HCT116 (cell line): Measurements from ENCODE around the gene BRS3. TPM values are rescaled to one million over a fixed set of nuclear protein-coding genes. Genes with fewer than 3 reads are reported as not detected.

Source experiments
- ATAC-seq: fragments of 200-7000 bp; cut with Tn5 transposase; 2 replicates; pipeline ENCODE4 v1.9.1; 2020; ENCODE audit warnings: mild to moderate bottlenecking, moderate library complexity
- BruUV-seq: library from RNA; stranded (reverse); fragments of 400-500 nt; replicated peaks from 2 replicates; lab custom pipeline; 2021; lab: Mats Ljungman, UMichigan
- CTCF ChIA-PET: fragments of 300-600 bp; sonication (Branson Sonifier 250); formaldehyde crosslinking; loops from one replicate; lab custom pipeline; 2021; ENCODE audit warnings: antibody characterized with exemption; lab: Charles Lee
- POLR2A ChIA-PET: fragments of 300-600, 350-600 bp; sonication (Branson Sonifier 250); formaldehyde crosslinking; loops from one replicate; lab custom pipeline; 2021; ENCODE audit warnings: antibody characterized with exemption; lab: Charles Lee
- RAD21 ChIA-PET, 2 experiments: fragments of 300-600 bp; sonication (Branson Sonifier 250); formaldehyde crosslinking; loops; one replicate each; lab custom pipeline; 2023; ENCODE audit warnings: low total read pairs in 2 of 2; ENCODE audit not compliant: uncharacterized antibody in 2 of 2, unreplicated experiment in 2 of 2, low non-redundant PET in 1 of 2; lab: Charles Lee
- DNase-seq: peaks from one replicate; pipeline ENCODE4 v3.0.0-alpha.2; 2010; ENCODE audit warnings: low read depth, low spot score
- H2AFZ ChIP-seq: fragments of 200-600 bp; shearing (Covaris generic), sonication (generic); 2 replicates; pipeline ENCODE4 v1.6.1; 2017; ENCODE audit warnings: low read depth, mixed run types, mixed read lengths, antibody characterized with exemption, low read length; ENCODE audit not compliant: poor library complexity, severe bottlenecking
- H3K27ac ChIP-seq: 2 replicates; pipeline ENCODE4 v1.5.1; 2012; ENCODE audit warnings: low read depth, low read length
- H3K27me3 ChIP-seq: fragments of 200-600 bp; sonication (generic); 2 replicates; pipeline ENCODE4 v1.6.1; 2016; ENCODE audit warnings: mixed run types, low read length, mixed read lengths; ENCODE audit not compliant: insufficient read depth
- H3K36me3 ChIP-seq, 2 experiments: fragments of 200-500 bp in 1 of 2; fragments of 200-600 bp in 1 of 2; sonication (Bioruptor generic) in 1 of 2; sonication (generic) in 1 of 2; 2 replicates each; pipeline versions ENCODE4 v1.5.1 to v1.6.1; 2014 to 2016; ENCODE audit warnings: low read length in 2 of 2, inconsistent platforms in 1 of 2, mixed read lengths in 1 of 2, mixed run types in 1 of 2; ENCODE audit not compliant: insufficient read depth in 2 of 2, control insufficient read depth in 1 of 2
- H3K4me1 ChIP-seq, 2 experiments: fragments of 200-600 bp in 1 of 2; sonication (generic) in 1 of 2; 2 replicates each; pipeline versions ENCODE4 v1.5.1 to v1.6.1; 2012 to 2017; ENCODE audit warnings: low read length in 2 of 2, inconsistent platforms in 1 of 2, mild to moderate bottlenecking in 1 of 2, mixed read lengths in 1 of 2, mixed run types in 1 of 2, moderate library complexity in 1 of 2; ENCODE audit not compliant: insufficient read depth in 2 of 2, control insufficient read depth in 1 of 2
- H3K4me2 ChIP-seq: fragments of 200-600 bp; sonication (generic); 2 replicates; pipeline ENCODE4 v1.6.1; 2017; ENCODE audit warnings: mixed run types, low read length, mixed read lengths
- H3K4me3 ChIP-seq, 2 experiments: fragments of 200-600 bp in 1 of 2; sonication (generic) in 1 of 2; replicated peaks in 1 of 2; 2 replicates each; pipeline ENCODE4 v1.5.1; 2011 to 2016; ENCODE audit warnings: low read length in 2 of 2, control low read depth in 1 of 2, low read depth in 1 of 2, mild to moderate bottlenecking in 1 of 2, mixed read lengths in 1 of 2, mixed run types in 1 of 2
- H3K79me2 ChIP-seq: fragments of 200-600 bp; sonication (generic); 2 replicates; pipeline ENCODE4 v1.6.1; 2017; ENCODE audit warnings: mild to moderate bottlenecking, mixed run types, low read length, moderate library complexity, mixed read lengths; ENCODE audit not compliant: insufficient read depth
- H3K9ac ChIP-seq: fragments of 200-600 bp; sonication (generic); 2 replicates; pipeline ENCODE4 v1.6.1; 2016; ENCODE audit warnings: low read length, mixed read lengths
- H3K9me2 ChIP-seq: fragments of 200-600 bp; sonication (generic), shearing (Covaris generic); 2 replicates; pipeline ENCODE4 v1.6.1; 2017; ENCODE audit warnings: mixed run types, mild to moderate bottlenecking, moderate library complexity; ENCODE audit not compliant: insufficient read depth
- H3K9me3 ChIP-seq, 2 experiments: fragments of 200-500 bp in 1 of 2; fragments of 200-600 bp in 1 of 2; sonication (Bioruptor generic) in 1 of 2; sonication (generic) in 1 of 2; 2 replicates each; pipeline ENCODE4 v1.6.1; 2014 to 2017; ENCODE audit warnings: low read length in 2 of 2, mixed read lengths in 2 of 2, inconsistent platforms in 1 of 2, low read depth in 1 of 2, mild to moderate bottlenecking in 1 of 2, mixed run types in 1 of 2, moderate library complexity in 1 of 2; ENCODE audit not compliant: control insufficient read depth in 1 of 2, insufficient read depth in 1 of 2
- H4K20me1 ChIP-seq: fragments of 200-600 bp; sonication (generic), shearing (Covaris generic); 2 replicates; pipeline ENCODE4 v1.6.1; 2017; ENCODE audit warnings: mixed run types, mild to moderate bottlenecking, moderate library complexity; ENCODE audit not compliant: insufficient read depth
- ATF3 ChIP-seq: IDR thresholded peaks from 2 replicates; pipeline ENCODE4 v1.6.1; 2012
- CBX3 ChIP-seq: IDR thresholded peaks from 2 replicates; pipeline ENCODE4 v1.6.1; 2012; ENCODE audit warnings: low read depth
- CEBPB ChIP-seq: IDR thresholded peaks from 2 replicates; pipeline ENCODE4 v1.6.1; 2012; ENCODE audit warnings: low read depth
- ELF1 ChIP-seq: IDR thresholded peaks from 2 replicates; pipeline ENCODE4 v1.6.1; 2012; ENCODE audit warnings: low read depth, borderline replicate concordance
- EZH2 ChIP-seq: fragments of 200-600 bp; sonication (generic); IDR thresholded peaks from 2 replicates; pipeline ENCODE4 v1.6.1; 2017; ENCODE audit warnings: antibody characterized with exemption, mixed run types
- FOSL1 ChIP-seq: IDR thresholded peaks from 2 replicates; pipeline ENCODE4 v1.6.1; 2012; ENCODE audit warnings: low read depth
- POLR2A ChIP-seq: IDR thresholded peaks from 2 replicates; pipeline ENCODE4 v1.7.0; 2011; ENCODE audit warnings: borderline replicate concordance; ENCODE audit not compliant: insufficient read depth, insufficient read length; ENCODE audit errors: extremely low read depth
- POLR2AphosphoS5 ChIP-seq: IDR thresholded peaks from 2 replicates; pipeline ENCODE4 v1.6.1; 2011; ENCODE audit warnings: mild to moderate bottlenecking, low read depth, low read length, moderate library complexity
- RAD21 ChIP-seq: IDR thresholded peaks from 2 replicates; pipeline ENCODE4 v1.6.1; 2012; ENCODE audit warnings: low read depth, mild to moderate bottlenecking
- intact Hi-C: fragments of 100-400 bp; cut with micrococcal nuclease; formaldehyde crosslinking; loops from 2 replicates; pipeline ENCODE4 v1.10.0; 2022
- total RNA-seq: library from RNA; stranded (reverse); gene quantifications from one replicate; pipeline ENCODE4 v1.2.1, GENCODE V29; 2021; ENCODE audit not compliant: unreplicated experiment
- TF ChIP-seq, protein P1 (sequence below): IDR thresholded peaks from 2 replicates; pipeline ENCODE4 v1.6.1; 2012; ENCODE audit warnings: low read depth

The BRS3 gene
- total RNA-seq, 1 experiment from 2014 or later: not detected

DNA sequence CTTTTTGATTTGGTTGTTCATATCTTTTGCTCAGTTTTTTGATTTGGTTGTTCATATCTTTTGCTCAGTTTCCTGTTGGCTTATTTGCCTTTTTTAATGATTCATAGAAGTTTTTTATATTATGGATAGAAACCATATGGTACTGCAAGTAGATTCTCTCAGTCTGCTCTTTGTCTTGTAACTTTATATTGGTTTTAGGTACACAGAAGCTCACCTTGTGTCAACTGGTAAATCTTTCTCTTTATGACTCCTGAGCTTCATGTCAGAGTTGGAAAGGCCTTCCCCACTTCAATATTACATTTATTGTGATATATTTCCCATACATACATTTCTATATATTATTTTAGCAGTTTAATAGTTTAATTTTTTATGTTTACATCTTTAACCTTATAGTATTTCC, 36.0 kb downstream of the BRS3 start:
- no peaks in the 10 kb centered on the region for H3K9me3 ChIP-seq
- ATAC-seq (no peak), DNase-seq (no peak)
- H3K36me3 ChIP-seq: no peaks in the 10 kb centered on the region
- H4K20me1 ChIP-seq: no peaks in the 10 kb centered on the region
- H3K9ac ChIP-seq: no peak overlapping the region
- ChIA-PET CTCF (no interaction called here), POLR2A (no interaction called here), RAD21 (no interaction called here)
- no peak overlapping the region for H3K4me3 ChIP-seq
- H2AFZ ChIP-seq: no peak overlapping the region
- H3K27ac ChIP-seq: no peak overlapping the region
- no peak overlapping the region for H3K4me2 ChIP-seq
- H3K79me2 ChIP-seq: no peaks in the 10 kb centered on the region
- H3K9me2 ChIP-seq: no peaks in the 10 kb centered on the region
- no peaks in the 10 kb centered on the region for H3K27me3 ChIP-seq
- BruUV-seq: no TSS peak
- intact Hi-C loops: no loop called here
- TF ChIP-seq EZH2 (no peak), CBX3 (no peak), FOSL1 (no peak), POLR2AphosphoS5 (no peak), CEBPB (no peak), ATF3 (no peak), ELF1 (no peak), POLR2A (no peak), RAD21 (no peak)
- TF ChIP-seq, protein P1, sequence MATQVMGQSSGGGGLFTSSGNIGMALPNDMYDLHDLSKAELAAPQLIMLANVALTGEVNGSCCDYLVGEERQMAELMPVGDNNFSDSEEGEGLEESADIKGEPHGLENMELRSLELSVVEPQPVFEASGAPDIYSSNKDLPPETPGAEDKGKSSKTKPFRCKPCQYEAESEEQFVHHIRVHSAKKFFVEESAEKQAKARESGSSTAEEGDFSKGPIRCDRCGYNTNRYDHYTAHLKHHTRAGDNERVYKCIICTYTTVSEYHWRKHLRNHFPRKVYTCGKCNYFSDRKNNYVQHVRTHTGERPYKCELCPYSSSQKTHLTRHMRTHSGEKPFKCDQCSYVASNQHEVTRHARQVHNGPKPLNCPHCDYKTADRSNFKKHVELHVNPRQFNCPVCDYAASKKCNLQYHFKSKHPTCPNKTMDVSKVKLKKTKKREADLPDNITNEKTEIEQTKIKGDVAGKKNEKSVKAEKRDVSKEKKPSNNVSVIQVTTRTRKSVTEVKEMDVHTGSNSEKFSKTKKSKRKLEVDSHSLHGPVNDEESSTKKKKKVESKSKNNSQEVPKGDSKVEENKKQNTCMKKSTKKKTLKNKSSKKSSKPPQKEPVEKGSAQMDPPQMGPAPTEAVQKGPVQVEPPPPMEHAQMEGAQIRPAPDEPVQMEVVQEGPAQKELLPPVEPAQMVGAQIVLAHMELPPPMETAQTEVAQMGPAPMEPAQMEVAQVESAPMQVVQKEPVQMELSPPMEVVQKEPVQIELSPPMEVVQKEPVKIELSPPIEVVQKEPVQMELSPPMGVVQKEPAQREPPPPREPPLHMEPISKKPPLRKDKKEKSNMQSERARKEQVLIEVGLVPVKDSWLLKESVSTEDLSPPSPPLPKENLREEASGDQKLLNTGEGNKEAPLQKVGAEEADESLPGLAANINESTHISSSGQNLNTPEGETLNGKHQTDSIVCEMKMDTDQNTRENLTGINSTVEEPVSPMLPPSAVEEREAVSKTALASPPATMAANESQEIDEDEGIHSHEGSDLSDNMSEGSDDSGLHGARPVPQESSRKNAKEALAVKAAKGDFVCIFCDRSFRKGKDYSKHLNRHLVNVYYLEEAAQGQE: no peak
- peaks cover 0 to 8% of the 10 kb centered on the region in 2 experiments; a peak in 2 of 4 replicates for H3K4me1 ChIP-seq
